GM19099 (cell line): ENCODE measurements around the gene TCF15.

Experiments
- POLR2A ChIP-seq: IDR thresholded peaks from 3 replicates; pipeline ENCODE4 v1.6.1; 2011; ENCODE audit warnings: low read depth; ENCODE audit not compliant: insufficient read length; ENCODE audit errors: extremely low read depth

The TCF15 gene

DNA sequence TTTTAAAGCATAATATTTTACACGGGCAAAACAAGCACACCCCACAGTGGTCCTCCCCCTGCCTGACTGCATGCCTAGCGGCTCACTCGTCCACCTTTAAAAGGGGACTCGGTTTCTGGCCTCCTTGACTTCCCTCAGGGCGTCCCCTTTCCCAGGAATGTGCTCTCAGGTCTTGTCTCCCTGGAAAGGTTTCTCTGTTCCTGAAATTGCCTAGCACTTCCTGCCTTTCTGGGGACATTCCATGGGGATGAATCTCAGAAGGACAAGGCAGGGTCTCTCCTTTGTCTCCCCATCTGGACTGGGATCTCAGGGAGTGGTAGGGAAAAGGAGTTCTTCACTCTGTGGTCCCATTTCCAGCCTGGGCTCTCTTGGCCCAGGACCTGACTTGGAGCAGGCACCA lies 4.9 kb downstream of the TCF15 start:
- no peak for TF ChIP-seq POLR2A

DNA sequence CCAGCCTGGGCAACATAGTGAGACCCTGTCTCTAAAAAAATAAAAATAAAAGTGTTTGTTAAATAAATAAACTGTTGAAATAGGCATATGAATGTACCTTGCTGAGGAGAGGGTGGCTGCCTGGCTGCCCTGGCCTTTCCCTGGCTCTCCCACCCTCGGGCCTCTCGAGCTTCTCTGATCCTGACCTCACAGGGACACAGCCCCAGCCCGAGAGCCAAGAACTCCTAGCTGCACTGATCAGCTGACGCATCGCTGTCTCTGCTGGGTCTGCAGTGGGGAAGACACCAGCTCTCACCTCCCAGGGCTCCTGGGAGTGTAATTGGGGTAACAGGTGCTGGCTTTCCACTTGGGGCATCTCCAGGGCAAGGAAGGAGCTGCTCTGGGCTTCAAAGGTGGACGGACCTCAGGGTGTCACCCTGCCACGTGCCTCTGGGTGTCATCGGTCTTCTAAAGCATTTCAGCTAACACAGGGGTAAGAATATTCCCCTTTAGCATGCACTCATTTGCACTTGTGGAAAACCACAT lies 6.9 kb downstream of the TCF15 start:
- no peak for TF ChIP-seq POLR2A

- TF ChIP-seq POLR2A: no peak
These were observed 7.8 kb downstream of the TCF15 start for GRCh38 chr20:602111-602970.

DNA sequence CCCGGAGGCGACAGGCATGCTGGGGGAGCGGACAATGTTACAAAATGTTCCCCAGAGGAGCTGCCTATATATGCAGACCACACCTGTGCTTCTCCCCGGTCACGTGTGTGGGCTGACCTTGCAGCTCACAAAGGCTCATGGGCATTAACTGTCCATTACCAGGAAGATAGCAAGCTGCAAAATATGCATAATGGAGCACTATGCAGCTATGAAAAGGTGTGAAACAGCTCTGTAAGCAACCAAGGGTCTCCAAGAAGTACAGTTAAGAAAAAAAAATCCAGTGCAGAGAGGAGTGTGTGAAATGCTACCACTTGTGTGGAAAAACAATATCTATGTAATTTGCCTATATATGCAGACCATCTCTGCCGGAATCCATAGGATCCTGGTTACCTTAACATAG lies 9.4 kb downstream of the TCF15 start:
- TF ChIP-seq POLR2A: no peak

GRCh38 chr20:600141-600540 lies 10.0 kb downstream of the TCF15 start:
- TF ChIP-seq POLR2A: no peak

- no peak for TF ChIP-seq POLR2A
These were observed 11.8 kb downstream of the TCF15 start for GRCh38 chr20:598133-598850.

GRCh38 chr20:597560-597959 lies 12.5 kb downstream of the TCF15 start:
- TF ChIP-seq POLR2A: no peak

- no peak for TF ChIP-seq POLR2A
These were observed 14.5 kb downstream of the TCF15 start for GRCh38 chr20:595330-596308.

GRCh38 chr20:592506-592905 lies 17.6 kb downstream of the TCF15 start:
- no peak for TF ChIP-seq POLR2A

DNA sequence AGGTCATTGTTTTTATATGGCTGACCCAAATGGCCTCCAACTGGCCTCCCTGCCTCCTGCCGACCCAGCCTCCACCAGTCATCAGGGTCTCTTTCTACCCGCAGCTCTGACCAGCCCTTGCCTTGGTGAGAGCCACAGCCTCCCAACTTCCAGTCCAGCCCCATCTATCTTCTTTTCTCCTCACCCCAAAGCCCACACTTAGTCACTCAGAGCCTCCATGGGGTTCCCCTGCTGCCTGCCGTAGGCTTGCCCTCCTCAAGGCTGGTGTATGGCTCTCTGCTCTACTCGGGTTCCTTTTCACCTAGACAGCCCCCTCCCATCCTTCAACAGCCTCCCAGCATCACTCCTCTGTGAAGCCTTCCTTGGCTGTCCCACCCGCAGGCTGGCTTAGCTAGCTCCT lies 18.2 kb downstream of the TCF15 start:
- no peak for TF ChIP-seq POLR2A

DNA sequence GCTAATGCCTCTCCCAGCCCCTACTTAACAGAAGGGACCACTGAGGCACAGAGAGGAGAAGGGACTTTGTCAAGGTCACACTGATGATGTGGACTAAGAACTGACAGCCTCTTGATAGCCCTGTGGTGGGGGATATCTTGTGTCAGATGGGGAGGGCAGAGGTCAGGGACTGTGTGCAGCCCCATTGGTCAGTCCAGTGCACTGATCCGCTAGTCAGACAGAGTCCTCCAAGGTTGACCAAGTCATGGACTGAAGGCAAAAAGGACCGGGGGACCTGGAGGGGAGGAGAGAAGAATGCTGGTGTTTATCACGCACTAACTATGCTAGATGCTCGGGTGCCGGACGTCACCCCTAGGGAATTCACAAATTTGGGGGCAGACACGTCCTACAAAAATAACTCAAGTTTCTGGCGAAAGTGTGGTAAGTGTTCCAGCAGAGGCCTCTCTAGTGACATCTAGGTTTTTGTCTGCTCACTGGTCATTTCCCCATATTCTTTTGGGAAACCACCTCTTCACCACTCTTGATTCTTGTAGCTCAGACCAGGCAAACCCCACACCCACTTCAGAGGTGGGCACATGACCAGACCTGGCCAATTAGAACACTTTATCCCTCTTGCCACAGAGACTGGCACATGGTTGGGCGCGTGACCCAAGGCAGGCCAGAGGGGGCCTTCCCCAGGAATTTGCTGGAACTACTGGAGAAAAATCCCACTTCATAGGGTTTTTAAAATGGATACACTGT lies 21.0 kb downstream of the TCF15 start:
- TF ChIP-seq POLR2A: no peak

- TF ChIP-seq POLR2A: no peak
These were observed 21.6 kb downstream of the TCF15 start for GRCh38 chr20:588476-588875.

DNA sequence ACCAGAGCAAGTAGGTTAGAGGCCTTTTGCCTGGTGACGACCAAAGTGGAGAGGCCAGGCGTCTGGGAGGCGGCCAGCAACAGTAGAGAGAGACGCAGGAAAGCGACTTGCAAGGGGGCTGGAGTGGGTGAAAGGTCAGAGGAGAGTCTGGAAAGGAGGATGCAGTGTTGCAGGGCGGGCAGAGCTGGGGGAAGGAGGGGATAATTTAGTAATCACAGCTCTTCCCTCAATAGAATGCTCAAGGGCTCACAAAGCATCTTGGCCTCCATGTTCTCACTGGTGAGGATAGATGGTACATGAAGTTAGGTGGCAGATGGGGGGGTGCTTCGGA lies 25.2 kb downstream of the TCF15 start:
- no peak for TF ChIP-seq POLR2A

DNA sequence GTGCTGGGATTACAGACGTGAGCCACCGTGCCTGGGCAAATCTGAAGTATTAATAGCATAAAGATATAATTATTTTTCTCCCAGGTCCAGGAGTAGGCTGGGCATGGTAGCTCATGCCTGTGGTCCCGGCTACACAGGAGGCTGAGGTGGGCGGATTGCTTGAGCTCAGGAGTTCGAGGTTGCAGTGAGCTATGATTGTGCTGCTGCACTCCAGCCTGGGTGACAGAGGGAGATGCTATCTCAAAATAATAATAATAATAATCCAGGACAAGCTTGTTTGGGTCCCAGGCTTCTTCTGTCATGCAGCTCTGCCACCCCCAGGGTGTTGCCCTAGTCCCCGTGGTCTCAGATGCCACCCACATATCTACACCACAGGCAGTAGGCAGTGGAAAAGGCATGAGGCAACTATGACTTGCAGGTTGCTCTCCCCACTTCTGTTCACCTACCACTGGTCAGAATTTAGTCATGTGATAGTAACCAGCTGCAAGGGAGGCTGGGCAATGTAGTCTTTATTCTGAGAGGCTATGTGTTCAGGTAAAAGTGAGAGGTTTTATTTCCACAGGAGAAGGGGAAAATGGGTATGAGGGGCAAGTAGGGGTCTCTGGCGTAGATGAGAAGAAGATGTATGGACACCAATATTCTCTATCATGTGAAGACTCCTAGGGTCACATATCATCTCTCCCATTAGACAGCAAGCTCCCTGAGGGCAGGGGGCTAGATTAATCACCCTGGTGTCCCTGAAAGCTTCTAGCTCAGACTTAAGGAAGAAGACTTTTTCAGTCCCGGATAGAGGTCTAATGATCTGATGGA lies 25.7 kb downstream of the TCF15 start:
- TF ChIP-seq POLR2A: no peak

- TF ChIP-seq POLR2A: no peak
These were observed 27.9 kb downstream of the TCF15 start for GRCh38 chr20:582204-582603.
